Mesendoderm (in vitro differentiated cells): ENCODE results near the gene LAMA3.
A peak's percentile ranks its signal among the peaks of the same experiment; 100 is the strongest.

ENCODE experiments used
- DNase-seq: peaks from one replicate; pipeline ENCODE4 v3.0.0; 2013
- H2AK5ac ChIP-seq: 2 replicates; pipeline ENCODE4 v1.6.1; 2013; ENCODE audit warnings: low read length, inconsistent platforms
- H2BK120ac ChIP-seq: 2 replicates; pipeline ENCODE4 v1.6.1; 2013; ENCODE audit warnings: low read depth, mild to moderate bottlenecking, low read length, moderate library complexity, mixed read lengths
- H2BK15ac ChIP-seq: replicated peaks from 2 replicates; pipeline ENCODE4 v1.6.1; 2013; ENCODE audit warnings: low read depth, mild to moderate bottlenecking, moderate library complexity
- H2BK5ac ChIP-seq: 2 replicates; pipeline ENCODE4 v1.6.1; 2013; ENCODE audit warnings: low read length, inconsistent platforms
- H3K18ac ChIP-seq: 2 replicates; pipeline ENCODE4 v1.6.1; 2013; ENCODE audit warnings: mild to moderate bottlenecking, low read length, mixed read lengths
- H3K23ac ChIP-seq: one replicate; pipeline ENCODE4 v1.6.1; 2013; ENCODE audit warnings: low read length
- H3K27ac ChIP-seq: 2 replicates; pipeline ENCODE4 v1.5.1; 2013; ENCODE audit warnings: low read depth, mild to moderate bottlenecking, inconsistent platforms, low read length, moderate library complexity
- H3K27me3 ChIP-seq: 2 replicates; pipeline ENCODE4 v1.6.1; 2013; ENCODE audit warnings: low read length, control low read depth, mild to moderate bottlenecking, inconsistent platforms; ENCODE audit not compliant: insufficient read depth, poor library complexity
- H3K36me3 ChIP-seq: 2 replicates; pipeline ENCODE4 v1.6.1; 2013; ENCODE audit warnings: low read length, inconsistent platforms; ENCODE audit not compliant: control insufficient read depth, insufficient read depth
- H3K4ac ChIP-seq: one replicate; pipeline ENCODE4 v1.6.1; 2013; ENCODE audit warnings: low read depth, mild to moderate bottlenecking, low read length, moderate library complexity
- H3K4me1 ChIP-seq: 2 replicates; pipeline ENCODE4 v1.6.1; 2013; ENCODE audit warnings: low read depth, low read length, inconsistent platforms; ENCODE audit not compliant: control insufficient read depth
- H3K4me2 ChIP-seq: 2 replicates; pipeline ENCODE4 v1.6.1; 2013; ENCODE audit warnings: low read length
- H3K4me3 ChIP-seq: 2 replicates; pipeline ENCODE4 v1.5.1; 2013; ENCODE audit warnings: mild to moderate bottlenecking, low read length
- H3K56ac ChIP-seq: one replicate; pipeline ENCODE4 v1.6.1; 2013; ENCODE audit warnings: low read length
- H3K79me1 ChIP-seq: 2 replicates; pipeline ENCODE4 v1.6.1; 2013; ENCODE audit warnings: low read length, inconsistent platforms
- H3K79me2 ChIP-seq: 2 replicates; pipeline ENCODE4 v1.6.1; 2013; ENCODE audit warnings: mild to moderate bottlenecking, low read length; ENCODE audit not compliant: control insufficient read depth, insufficient read depth
- H3K9ac ChIP-seq: 2 replicates; pipeline ENCODE4 v1.6.1; 2013; ENCODE audit warnings: low read length, inconsistent platforms
- H4K5ac ChIP-seq: one replicate; pipeline ENCODE4 v1.6.1; 2013; ENCODE audit warnings: low read length
- H4K8ac ChIP-seq: one replicate; pipeline ENCODE4 v1.6.1; 2013; ENCODE audit warnings: low read depth, mild to moderate bottlenecking, control low read depth, low read length, moderate library complexity
- WGBS: extraction: QIAGEN DNeasy Blood & Tissue Kit; methylation state at CpG from one replicate; pipeline ENCODE4 v1.1.7; 2013; ENCODE audit warnings: low lambda C conversion rate, missing lambda C conversion rate; ENCODE audit not compliant: insufficient coverage; ENCODE audit errors: extremely low coverage; 5-methylcytosine and 5-hydroxymethylcytosine counted together

LAMA3 gene

DNA sequence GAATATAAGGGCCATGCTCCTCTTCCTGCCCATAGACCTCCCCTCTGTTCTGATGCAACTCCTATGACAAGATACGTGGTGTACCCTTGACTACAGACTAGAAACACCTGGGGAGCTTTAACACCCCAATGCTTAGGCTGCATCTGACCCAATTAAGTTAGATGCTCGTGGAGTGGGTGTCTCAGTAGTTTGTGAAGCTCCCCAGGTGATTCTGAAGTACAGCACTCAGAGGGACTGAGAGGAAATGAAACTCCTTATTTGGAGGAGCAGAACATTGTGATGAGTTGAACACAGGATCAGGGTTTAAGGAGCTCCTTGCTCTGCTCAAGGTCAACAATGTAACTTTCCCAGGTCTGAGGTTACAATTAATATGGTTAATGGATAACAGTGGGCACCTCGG, 245.0 kb downstream of the LAMA3 start:
- Histone ChIP-seq H3K18ac (no peak overlapping the region), H3K56ac (no peak overlapping the region), H2BK15ac (no peak overlapping the region), H3K27me3 (no peaks in the 10 kb centered on the region), H3K4me3 (no peak overlapping the region), H3K79me1 (no peaks in the 10 kb centered on the region), H2AK5ac (no peak overlapping the region), H4K8ac (no peak overlapping the region), H3K36me3 (no peaks in the 10 kb centered on the region), H3K4me1 (peaks cover under 1% of the 10 kb centered on the region), H4K5ac (no peak overlapping the region), H3K27ac (no peak overlapping the region), H3K4me2 (no peak overlapping the region), H2BK120ac (no peak overlapping the region), H3K23ac (no peak overlapping the region), H3K4ac (no peak overlapping the region), H3K9ac (no peak overlapping the region), H3K79me2 (no peaks in the 10 kb centered on the region), H2BK5ac (no peak overlapping the region)
- DNase-seq, result no peak
- WGBS, result no CpG with 5 or more reads among the region's 3 CpGs

DNA sequence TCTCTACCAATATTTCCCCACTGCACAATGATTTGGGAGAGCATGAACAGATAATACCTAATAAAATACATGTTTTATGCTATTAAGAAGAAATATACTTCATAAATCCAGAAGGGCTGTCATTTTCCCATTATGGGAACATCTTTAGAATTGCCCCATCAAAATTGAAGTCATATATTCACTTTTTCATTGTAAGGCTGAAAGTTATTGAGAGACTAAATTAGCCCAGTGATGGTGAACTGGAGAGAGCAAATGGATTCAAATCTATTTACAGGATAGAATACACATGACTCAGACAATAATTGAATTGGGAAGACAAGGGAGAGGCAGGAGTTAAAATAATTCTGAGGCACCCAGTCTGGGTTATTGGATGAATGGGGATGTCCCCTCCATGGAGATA, 245.6 kb downstream of the LAMA3 start:
- H3K4me1 ChIP-seq, result peaks cover 1% of the 10 kb centered on the region
- no peaks in the 10 kb centered on the region for H3K79me1 ChIP-seq
- DNase-seq, result no peak
- H3K27ac ChIP-seq, result no peak overlapping the region
- H3K4me2 ChIP-seq, result no peak overlapping the region
- H2AK5ac ChIP-seq, result no peak overlapping the region
- H3K4ac ChIP-seq, result no peak overlapping the region
- H3K4me3 ChIP-seq, result no peak overlapping the region
- H4K5ac ChIP-seq, result no peak overlapping the region
- H3K18ac ChIP-seq, result no peak overlapping the region
- H2BK5ac ChIP-seq, result no peak overlapping the region
- H3K9ac ChIP-seq, result no peak overlapping the region
- no peaks in the 10 kb centered on the region for H3K36me3 ChIP-seq
- H4K8ac ChIP-seq, result no peak overlapping the region
- no peaks in the 10 kb centered on the region for H3K79me2 ChIP-seq
- H3K56ac ChIP-seq, result no peak overlapping the region
- no peaks in the 10 kb centered on the region for H3K27me3 ChIP-seq
- no peak overlapping the region for H3K23ac ChIP-seq
- H2BK120ac ChIP-seq, result no peak overlapping the region
- no peak overlapping the region for H2BK15ac ChIP-seq

DNA sequence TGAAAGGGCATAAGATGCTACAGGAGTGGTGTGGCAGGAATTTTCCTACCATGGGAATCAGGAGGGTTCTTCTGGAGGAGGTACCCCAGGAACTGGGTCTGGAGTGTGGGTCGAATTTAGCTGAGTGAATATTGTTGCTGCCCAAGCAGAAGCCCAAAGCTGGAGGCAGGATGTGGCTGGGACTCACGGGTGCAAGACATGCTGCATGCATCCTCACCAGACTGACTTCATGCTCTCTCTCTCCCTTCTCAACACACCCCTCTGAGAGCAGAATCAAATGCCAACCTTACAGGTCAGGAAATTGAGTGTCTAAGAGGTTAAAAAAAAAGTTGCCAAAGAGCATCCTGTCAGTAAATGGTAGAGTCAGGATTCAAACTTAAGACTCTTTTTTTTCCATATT, 246.6 kb downstream of the LAMA3 start:
- no peak overlapping the region for H3K4me3 ChIP-seq
- no peak overlapping the region for H3K56ac ChIP-seq
- WGBS, result no CpG with 5 or more reads among the region's 2 CpGs

DNA sequence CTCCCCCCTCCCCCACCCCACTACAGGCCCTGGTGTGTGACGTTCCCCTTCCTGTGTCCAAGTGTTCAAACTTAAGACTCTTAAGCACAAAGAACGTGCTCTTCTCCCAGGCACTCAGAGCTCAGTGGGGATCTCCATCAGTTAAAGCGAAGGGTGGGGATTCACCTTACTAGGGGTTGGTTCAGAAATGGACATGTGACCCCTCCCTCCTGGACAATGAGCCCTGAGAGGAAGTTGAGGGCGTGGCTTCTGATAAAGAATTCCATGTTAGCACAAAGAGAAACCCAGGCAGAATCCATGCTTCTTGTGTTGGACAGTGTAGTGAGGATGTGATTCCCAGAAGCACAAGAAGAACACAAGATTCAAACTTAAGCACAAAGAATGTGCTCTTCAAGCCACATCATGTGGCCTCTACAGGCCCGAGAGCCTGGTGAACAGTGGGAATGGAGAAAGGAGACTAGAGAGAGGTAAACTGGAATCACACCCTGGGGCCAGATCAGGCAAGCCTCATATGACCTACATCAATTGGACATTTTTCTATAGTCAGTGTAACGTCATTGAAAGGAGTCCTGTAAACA, 247.2 kb downstream of the LAMA3 start:
- no peak overlapping the region for H2BK120ac ChIP-seq
- WGBS, result no CpG with 5 or more reads among the region's 6 CpGs
- no peak for DNase-seq

More for the DNA sequence above, 246.6 kb downstream of the LAMA3 start:
- Histone ChIP-seq H3K27me3 (no peaks in the 10 kb centered on the region), H2BK120ac (no peak overlapping the region), H3K9ac (no peak overlapping the region), H4K8ac (no peak overlapping the region), H3K23ac (no peak overlapping the region), H2BK5ac (no peak overlapping the region), H3K36me3 (no peaks in the 10 kb centered on the region), H2AK5ac (no peak overlapping the region), H3K79me2 (no peaks in the 10 kb centered on the region), H3K27ac (no peak overlapping the region), H3K79me1 (no peaks in the 10 kb centered on the region), H3K18ac (no peak overlapping the region), H2BK15ac (no peak overlapping the region), H3K4ac (no peak overlapping the region), H3K4me2 (no peak overlapping the region), H4K5ac (no peak overlapping the region), H3K4me1 (peaks cover 1% of the 10 kb centered on the region)
- DNase-seq, result no peak

DNA sequence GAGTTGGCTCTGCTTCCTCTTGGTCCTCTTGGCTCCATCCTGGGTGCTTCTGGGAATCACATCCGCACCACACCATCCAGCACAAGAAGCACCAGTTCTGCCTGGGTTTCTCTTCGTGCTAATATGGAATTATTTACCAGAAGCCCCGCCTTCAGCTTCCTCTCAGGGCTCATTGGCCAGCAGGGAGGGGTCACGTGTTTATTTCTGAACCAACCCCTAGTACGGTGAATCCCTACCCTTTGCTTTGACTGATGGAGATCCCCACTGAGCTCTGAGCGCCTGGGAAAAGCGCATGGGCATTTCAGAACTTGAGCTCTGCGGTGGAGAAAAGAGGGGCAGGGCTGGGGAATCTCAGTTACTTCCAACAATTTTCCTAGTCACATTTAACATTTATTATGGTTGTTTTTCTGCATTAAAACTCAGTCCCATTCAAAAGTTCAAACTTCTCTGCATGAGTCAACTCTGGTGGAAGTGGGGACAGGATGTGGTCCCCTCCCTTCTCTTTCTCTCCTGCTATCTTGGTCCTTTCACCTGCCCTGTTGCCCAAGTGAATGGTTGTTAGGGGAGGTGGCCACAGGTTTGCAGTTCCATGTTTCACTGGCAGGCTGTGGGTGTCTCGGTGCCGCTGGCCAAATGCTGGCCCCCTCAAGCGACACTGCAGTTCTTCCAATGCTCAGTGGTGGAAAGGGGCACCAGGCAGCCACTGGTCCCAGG, 248.9 kb downstream of the LAMA3 start:
- no peak overlapping the region for H3K18ac ChIP-seq
- no peak overlapping the region for H3K4me3 ChIP-seq
- H3K79me2 ChIP-seq, result no peaks in the 10 kb centered on the region
- H3K56ac ChIP-seq, result no peak overlapping the region
- H3K9ac ChIP-seq, result no peak overlapping the region
- H3K23ac ChIP-seq, result no peak overlapping the region
- no peak overlapping the region for H2AK5ac ChIP-seq
- H3K36me3 ChIP-seq, result no peaks in the 10 kb centered on the region
- DNase-seq, result no peak
- no peaks in the 10 kb centered on the region for H3K79me1 ChIP-seq
- no peak overlapping the region for H4K5ac ChIP-seq
- no peak overlapping the region for H3K4ac ChIP-seq
- H3K4me1 ChIP-seq, result peaks cover 1% of the 10 kb centered on the region
- WGBS, result no CpG with 5 or more reads among the region's 11 CpGs
- H2BK5ac ChIP-seq, result no peak overlapping the region
- no peak overlapping the region for H4K8ac ChIP-seq
- no peak overlapping the region for H2BK120ac ChIP-seq
- H3K27ac ChIP-seq, result no peak overlapping the region
- H3K4me2 ChIP-seq, result no peak overlapping the region
- no peak overlapping the region for H2BK15ac ChIP-seq
- no peaks in the 10 kb centered on the region for H3K27me3 ChIP-seq

More for the DNA sequence above, 247.2 kb downstream of the LAMA3 start:
- H3K79me1 ChIP-seq, result no peaks in the 10 kb centered on the region
- H3K4me3 ChIP-seq, result no peak overlapping the region
- no peak overlapping the region for H3K23ac ChIP-seq
- H3K36me3 ChIP-seq, result no peaks in the 10 kb centered on the region
- H4K5ac ChIP-seq, result no peak overlapping the region
- H2AK5ac ChIP-seq, result no peak overlapping the region
- no peak overlapping the region for H3K27ac ChIP-seq
- no peak overlapping the region for H4K8ac ChIP-seq
- no peak overlapping the region for H3K56ac ChIP-seq
- no peaks in the 10 kb centered on the region for H3K79me2 ChIP-seq
- H3K9ac ChIP-seq, result no peak overlapping the region
- H3K4me2 ChIP-seq, result no peak overlapping the region
- peaks cover 1% of the 10 kb centered on the region for H3K4me1 ChIP-seq
- H2BK15ac ChIP-seq, result no peak overlapping the region
- H3K18ac ChIP-seq, result no peak overlapping the region
- no peak overlapping the region for H2BK5ac ChIP-seq
- no peaks in the 10 kb centered on the region for H3K27me3 ChIP-seq
- H3K4ac ChIP-seq, result no peak overlapping the region

DNA sequence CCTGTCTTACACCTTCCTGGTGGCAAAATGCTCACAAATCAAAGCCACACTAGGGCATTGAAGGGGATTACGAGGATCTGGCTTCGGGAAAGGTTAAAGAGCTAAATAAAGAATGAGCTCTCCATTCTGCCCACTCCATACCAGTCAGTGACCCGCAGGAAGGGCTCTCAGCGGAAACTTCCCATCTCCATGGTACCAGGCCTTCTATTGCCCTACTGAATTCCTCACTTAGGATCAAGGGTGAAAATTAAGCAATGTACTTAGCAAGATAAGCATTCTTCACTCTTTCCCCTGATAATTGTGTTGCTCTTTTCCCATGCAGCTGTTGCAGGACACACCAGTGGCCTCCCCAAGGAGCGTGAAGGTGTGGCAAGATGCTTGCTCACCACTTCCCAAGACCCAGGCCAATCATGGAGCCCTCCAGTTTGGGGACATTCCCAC, 249.7 kb downstream of the LAMA3 start:
- Histone ChIP-seq H4K8ac (no peak overlapping the region), H3K4me1 (peaks cover 1% of the 10 kb centered on the region), H3K4me2 (no peak overlapping the region), H3K36me3 (no peaks in the 10 kb centered on the region), H3K4me3 (no peak overlapping the region), H3K9ac (no peak overlapping the region), H3K79me1 (no peaks in the 10 kb centered on the region), H2BK5ac (no peak overlapping the region), H2BK15ac (no peak overlapping the region), H4K5ac (no peak overlapping the region), H3K23ac (no peak overlapping the region), H3K79me2 (no peaks in the 10 kb centered on the region), H3K4ac (no peak overlapping the region), H2AK5ac (no peak overlapping the region), H3K27ac (no peak overlapping the region), H3K18ac (no peak overlapping the region), H2BK120ac (no peak overlapping the region), H3K56ac (no peak overlapping the region), H3K27me3 (no peaks in the 10 kb centered on the region)
- peak; percentile 86 for DNase-seq
- WGBS, result no CpG with 5 or more reads among the region's 5 CpGs
